OCI-LY3 (cell line): ENCODE data around the gene HABP2.
A peak's percentile ranks its signal among the peaks of the same experiment; 100 is the strongest.

Experiments used
- H2AFZ ChIP-seq: fragments of 200-600, 300-600 bp; shearing (Covaris generic); 2 replicates; pipeline ENCODE4 v1.6.0; 2014; ENCODE audit warnings: antibody characterized with exemption, low read depth, low read length
- H3K27ac ChIP-seq: fragments of 200-600, 300-600 bp; sonication (generic); 2 replicates; pipeline ENCODE4 v1.5.1; 2014; ENCODE audit warnings: mild to moderate bottlenecking, low read length, moderate library complexity, mixed read lengths
- H3K27me3 ChIP-seq: fragments of 200-600, 300-600 bp; sonication (generic); 2 replicates; pipeline ENCODE4 v1.6.1; 2014; ENCODE audit warnings: low read depth, low read length, mixed read lengths
- H3K36me3 ChIP-seq: fragments of 200-600, 300-600 bp; sonication (generic); replicated peaks from 2 replicates; pipeline ENCODE3; 2014; ENCODE audit warnings: low read depth, low read length, mixed read lengths
- H3K4me1 ChIP-seq: fragments of 300-600, 200-600 bp; sonication (generic); 2 replicates; pipeline ENCODE4 v1.6.1; 2014; ENCODE audit warnings: low read length, mixed read lengths
- H3K4me2 ChIP-seq: fragments of 200-600, 300-600 bp; sonication (generic); 2 replicates; pipeline ENCODE4 v1.6.1; 2014; ENCODE audit warnings: low read length, mixed read lengths
- H3K4me3 ChIP-seq: fragments of 300-600, 200-600 bp; sonication (generic); 2 replicates; pipeline ENCODE4 v1.5.1; 2014; ENCODE audit warnings: antibody characterized with exemption, mild to moderate bottlenecking, low read length, moderate library complexity
- H3K79me2 ChIP-seq: fragments of 300-600, 200-600 bp; shearing (Covaris generic); 2 replicates; pipeline ENCODE4 v1.6.1; 2014; ENCODE audit warnings: mild to moderate bottlenecking, low read length, mixed read lengths
- H3K9ac ChIP-seq: fragments of 300-600, 200-600 bp; shearing (Covaris generic); 2 replicates; pipeline ENCODE4 v1.6.0; 2014; ENCODE audit warnings: mild to moderate bottlenecking, low read length, moderate library complexity
- H3K9me3 ChIP-seq: fragments of 200-600, 300-600 bp; shearing (Covaris generic); 2 replicates; pipeline ENCODE4 v1.6.1; 2014; ENCODE audit warnings: low read length, mixed read lengths; ENCODE audit not compliant: insufficient read depth
- H4K20me1 ChIP-seq: fragments of 200-600, 300-600 bp; sonication (generic); 2 replicates; pipeline ENCODE4 v1.6.1; 2016; ENCODE audit warnings: low read length, mixed read lengths; ENCODE audit not compliant: insufficient read depth
- EZH2phosphoT487 ChIP-seq: fragments of 200-600 bp; shearing (Covaris generic); IDR thresholded peaks from 2 replicates; pipeline ENCODE4 v1.6.1; 2018; ENCODE audit warnings: antibody characterized with exemption, mixed run types, low read depth
- TF ChIP-seq, protein P1 (sequence below): fragments of 200-600, 300-600 bp; sonication (generic); IDR thresholded peaks from 2 replicates; pipeline ENCODE4 v1.5.1; 2014; ENCODE audit warnings: antibody characterized with exemption, low read length, low read depth

The HABP2 gene

DNA sequence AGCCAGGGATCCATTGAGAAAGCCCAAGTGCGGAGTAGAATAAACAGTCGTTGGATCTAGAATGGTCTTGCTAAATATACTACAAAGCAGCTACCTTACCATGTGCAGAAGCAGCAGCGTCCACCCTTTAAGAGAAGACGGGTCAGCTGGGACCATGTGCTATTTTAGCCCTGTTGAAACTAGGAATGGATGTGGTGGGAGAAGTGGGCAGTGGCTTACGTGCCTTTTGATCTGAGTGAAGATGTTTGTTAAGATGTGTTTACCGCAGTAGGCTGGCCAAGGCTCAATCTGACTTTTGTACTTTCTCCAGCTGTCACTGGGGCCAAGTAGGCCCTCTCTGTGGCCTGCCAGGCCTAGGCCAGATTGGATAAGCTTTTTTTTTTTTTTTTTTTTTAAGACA, 9.2 kb downstream of the HABP2 start:
- Histone ChIP-seq H3K27ac (no peak overlapping the region), H2AFZ (no peak overlapping the region), H3K79me2 (no peaks in the 10 kb centered on the region), H3K27me3 (0 out of 2 replicates have a peak, but pooled peaks cover 4% of the 10 kb centered on the region), H3K36me3 (no peaks in the 10 kb centered on the region), H3K4me3 (no peak overlapping the region), H3K9ac (no peak overlapping the region), H4K20me1 (no peaks in the 10 kb centered on the region), H3K4me2 (no peak overlapping the region), H3K4me1 (0 out of 2 replicates have a peak, but pooled peaks cover 3% of the 10 kb centered on the region), H3K9me3 (no peaks in the 10 kb centered on the region)
- no peak for TF ChIP-seq EZH2phosphoT487
- TF ChIP-seq, protein P1, sequence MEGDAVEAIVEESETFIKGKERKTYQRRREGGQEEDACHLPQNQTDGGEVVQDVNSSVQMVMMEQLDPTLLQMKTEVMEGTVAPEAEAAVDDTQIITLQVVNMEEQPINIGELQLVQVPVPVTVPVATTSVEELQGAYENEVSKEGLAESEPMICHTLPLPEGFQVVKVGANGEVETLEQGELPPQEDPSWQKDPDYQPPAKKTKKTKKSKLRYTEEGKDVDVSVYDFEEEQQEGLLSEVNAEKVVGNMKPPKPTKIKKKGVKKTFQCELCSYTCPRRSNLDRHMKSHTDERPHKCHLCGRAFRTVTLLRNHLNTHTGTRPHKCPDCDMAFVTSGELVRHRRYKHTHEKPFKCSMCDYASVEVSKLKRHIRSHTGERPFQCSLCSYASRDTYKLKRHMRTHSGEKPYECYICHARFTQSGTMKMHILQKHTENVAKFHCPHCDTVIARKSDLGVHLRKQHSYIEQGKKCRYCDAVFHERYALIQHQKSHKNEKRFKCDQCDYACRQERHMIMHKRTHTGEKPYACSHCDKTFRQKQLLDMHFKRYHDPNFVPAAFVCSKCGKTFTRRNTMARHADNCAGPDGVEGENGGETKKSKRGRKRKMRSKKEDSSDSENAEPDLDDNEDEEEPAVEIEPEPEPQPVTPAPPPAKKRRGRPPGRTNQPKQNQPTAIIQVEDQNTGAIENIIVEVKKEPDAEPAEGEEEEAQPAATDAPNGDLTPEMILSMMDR = no peak

DNA sequence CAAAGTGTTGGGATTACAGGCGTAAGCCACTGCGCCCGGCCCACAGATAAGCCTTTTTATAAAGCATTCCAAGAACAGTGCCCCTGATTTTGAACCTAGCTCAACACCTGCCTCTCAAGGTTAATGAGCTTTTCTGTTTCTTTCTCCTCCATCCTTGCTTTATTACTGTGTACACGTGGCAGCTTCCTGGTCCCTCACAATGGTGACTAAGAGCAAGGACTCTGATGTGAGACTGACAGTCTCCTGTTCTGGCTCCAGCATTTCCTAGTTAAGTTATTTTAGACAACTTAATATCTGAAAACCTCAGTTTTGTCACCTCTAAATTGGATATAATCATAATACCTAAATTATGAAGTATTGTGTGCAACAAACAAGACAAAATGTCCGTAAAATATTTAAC, 9.9 kb downstream of the HABP2 start:
- Histone ChIP-seq H2AFZ (peak overlapping the region; percentile 82), H4K20me1 (no peaks in the 10 kb centered on the region), H3K27me3 (0 out of 2 replicates have a peak, but pooled peaks cover 4% of the 10 kb centered on the region), H3K4me2 (peak overlapping the region; percentile 88), H3K79me2 (no peaks in the 10 kb centered on the region), H3K27ac (no peak overlapping the region), H3K9ac (no peak overlapping the region), H3K9me3 (no peaks in the 10 kb centered on the region), H3K4me1 (0 out of 2 replicates have a peak, but pooled peaks cover 3% of the 10 kb centered on the region), H3K36me3 (no peaks in the 10 kb centered on the region), H3K4me3 (peak overlapping the region; percentile 75; the same call in 1 of the 2 replicates)
- TF ChIP-seq, protein P1 = no peak
- no peak for TF ChIP-seq EZH2phosphoT487

DNA sequence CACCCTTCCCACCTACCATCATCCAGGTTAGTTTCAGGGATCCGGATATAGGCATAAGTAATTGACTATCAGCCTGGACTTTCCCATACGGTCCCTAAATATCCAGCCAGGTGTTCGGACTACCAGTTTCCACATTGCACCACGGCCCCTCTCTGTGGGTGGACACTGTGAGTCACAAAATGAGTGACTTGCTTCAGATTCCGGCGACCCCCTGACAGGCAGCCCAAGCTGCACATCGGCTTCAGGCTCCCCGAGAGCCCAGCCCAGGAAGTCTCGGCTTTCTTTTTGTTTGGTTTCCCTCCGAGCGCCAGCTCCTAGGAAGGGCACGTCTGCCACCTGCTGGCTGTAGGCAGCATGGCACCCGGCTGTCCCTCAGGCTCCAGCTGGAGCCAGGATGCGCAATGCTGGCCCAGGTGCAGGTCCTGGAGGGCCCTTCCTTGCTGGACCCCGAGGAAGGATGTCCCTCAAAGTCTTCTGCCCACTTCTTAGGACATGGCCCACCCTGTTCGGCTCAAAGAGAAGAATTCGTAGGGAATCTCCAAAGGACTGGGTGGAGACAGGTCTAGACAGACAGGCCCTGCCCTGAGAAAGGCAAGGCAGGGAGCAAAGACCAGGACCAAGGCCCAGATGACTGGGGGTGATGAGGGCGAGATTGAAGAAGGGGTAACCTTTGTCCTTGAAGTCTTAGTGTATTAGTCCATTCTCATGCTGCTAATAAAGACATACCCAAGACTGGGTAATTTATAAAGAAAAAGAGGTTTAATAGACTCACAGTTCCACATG, 10.6 kb downstream of the HABP2 start:
- Histone ChIP-seq H3K9me3 (no peaks in the 10 kb centered on the region), H4K20me1 (no peaks in the 10 kb centered on the region), H3K9ac (peak overlapping the region; percentile 16; the same call in 1 of the 2 replicates), H3K36me3 (no peaks in the 10 kb centered on the region), H3K27me3 (0 out of 2 replicates have a peak, but pooled peaks cover 4% of the 10 kb centered on the region), H3K4me1 (0 out of 2 replicates have a peak, but pooled peaks cover 3% of the 10 kb centered on the region), H3K27ac (no peak overlapping the region), H3K79me2 (no peaks in the 10 kb centered on the region), H2AFZ (peak overlapping the region; percentile 82), H3K4me3 (peak overlapping the region; percentile 75), H3K4me2 (peak overlapping the region; percentile 88)
- no peak for TF ChIP-seq EZH2phosphoT487
- TF ChIP-seq, protein P1 = peak; percentile 82

DNA sequence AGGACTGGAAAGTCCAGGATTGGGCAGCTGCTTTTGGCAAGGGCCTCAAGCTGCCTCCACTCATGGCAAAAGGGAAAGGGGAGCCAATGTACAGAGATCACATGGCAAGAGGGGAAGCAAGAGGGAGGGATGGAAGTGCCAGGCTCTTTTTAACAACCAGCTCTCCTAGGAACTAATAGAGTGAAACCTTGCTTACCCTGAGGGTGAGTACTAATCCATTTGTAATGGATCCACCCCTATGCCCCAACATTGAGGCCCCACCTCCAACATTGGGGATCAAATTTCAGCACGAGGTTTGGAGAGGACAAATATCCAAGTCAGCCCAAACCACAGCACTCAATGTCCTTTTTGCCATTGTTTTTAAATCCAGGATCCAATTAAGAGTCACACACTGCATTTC, 12.5 kb downstream of the HABP2 start:
- 0 out of 2 replicates have a peak, but pooled peaks cover 3% of the 10 kb centered on the region for H3K4me1 ChIP-seq
- H3K4me2 ChIP-seq = no peak overlapping the region
- no peak overlapping the region for H2AFZ ChIP-seq
- no peak overlapping the region for H3K9ac ChIP-seq
- no peaks in the 10 kb centered on the region for H4K20me1 ChIP-seq
- H3K36me3 ChIP-seq = no peaks in the 10 kb centered on the region
- no peaks in the 10 kb centered on the region for H3K9me3 ChIP-seq
- 0 out of 2 replicates have a peak, but pooled peaks cover 4% of the 10 kb centered on the region for H3K27me3 ChIP-seq
- no peak overlapping the region for H3K4me3 ChIP-seq
- no peak overlapping the region for H3K27ac ChIP-seq
- no peak for TF ChIP-seq EZH2phosphoT487
- TF ChIP-seq, protein P1 = no peak
- H3K79me2 ChIP-seq = no peaks in the 10 kb centered on the region
